GM19395 (cell line): ENCODE data around the gene IMP4.

ENCODE experiments used
- ATAC-seq: cut with Tn5 transposase; IDR thresholded peaks from one replicate; pipeline ENCODE4 v1.9.1; 2021; ENCODE audit warnings: mild to moderate bottlenecking, moderate library complexity; ENCODE audit not compliant: unreplicated experiment

IMP4 gene

GRCh38 chr2:130355578-130356431 is 13.1 kb downstream of the IMP4 start, which contains the start of gene PTPN18:
PTPN18 (plus strand) TSS chr2:130356056; CDS start chr2:130356108, 52 bp downstream.
- ATAC-seq: peak; percentile 82

- no peak for ATAC-seq
Measured at GRCh38 chr2:130357864-130358263, 15.2 kb downstream of the IMP4 start.

DNA sequence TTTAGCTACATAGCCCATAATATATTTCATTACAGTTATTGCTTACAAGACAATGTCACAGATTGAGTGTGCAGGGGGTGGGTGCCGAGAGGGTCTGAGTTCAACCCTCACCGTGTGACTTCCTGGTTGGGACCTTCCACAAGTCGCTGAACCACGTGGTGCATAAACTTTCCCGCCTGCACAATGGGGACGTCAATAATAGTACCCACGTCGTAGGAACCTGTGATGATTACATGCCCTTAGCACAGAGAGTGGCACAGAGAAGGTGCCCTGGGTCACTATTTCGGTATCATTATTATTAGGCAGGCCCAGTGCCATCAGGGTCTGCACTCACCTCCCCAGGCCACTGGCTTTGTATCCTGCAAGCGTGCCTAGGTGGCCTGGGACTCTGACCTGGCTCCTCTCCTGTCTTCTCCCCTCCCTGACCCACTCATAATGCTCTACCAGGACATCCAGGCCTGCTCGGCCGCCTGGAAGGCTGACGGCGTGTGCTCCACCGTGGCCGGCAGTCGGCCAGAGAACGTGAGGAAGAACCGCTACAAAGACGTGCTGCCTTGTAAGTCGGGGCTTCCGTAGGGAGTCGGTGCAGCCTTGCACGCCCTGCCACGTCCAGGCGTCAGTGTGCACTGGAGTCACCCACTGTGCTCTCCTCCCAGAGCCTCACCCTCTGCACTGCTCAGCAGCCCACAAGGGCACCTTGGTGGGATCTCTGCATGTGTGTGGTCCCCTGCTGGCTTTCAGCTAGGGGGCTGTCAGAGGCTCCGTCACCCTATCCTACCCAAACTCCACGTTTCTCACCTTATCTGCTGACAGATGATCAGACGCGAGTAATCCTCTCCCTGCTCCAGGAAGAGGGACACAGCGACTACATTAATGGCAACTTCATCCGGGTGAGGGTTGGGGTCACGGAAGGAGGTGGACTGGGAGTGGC is 16.0 kb downstream of the IMP4 start:
- no peak for ATAC-seq

GRCh38 chr2:130359466-130359865 is 16.8 kb downstream of the IMP4 start:
- no peak for ATAC-seq

DNA sequence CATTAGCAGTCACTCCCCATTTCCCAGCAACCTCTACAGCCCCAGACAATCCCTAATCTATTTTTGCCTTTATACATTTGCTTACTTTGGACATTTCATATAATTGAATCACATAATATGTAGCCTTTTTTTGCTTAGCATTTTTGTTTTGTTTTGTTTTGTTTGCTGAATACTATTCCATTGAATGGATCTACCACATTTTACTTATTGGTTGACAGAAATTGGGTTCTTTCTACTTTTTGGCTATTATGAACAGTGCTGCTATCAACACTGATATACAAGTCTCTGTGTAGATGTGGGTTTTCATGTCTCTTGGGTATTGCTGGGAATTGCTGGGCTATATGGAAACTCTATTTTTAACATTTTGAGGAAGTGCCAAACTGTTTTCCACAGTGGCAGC is 20.8 kb downstream of the IMP4 start:
- no peak for ATAC-seq

DNA sequence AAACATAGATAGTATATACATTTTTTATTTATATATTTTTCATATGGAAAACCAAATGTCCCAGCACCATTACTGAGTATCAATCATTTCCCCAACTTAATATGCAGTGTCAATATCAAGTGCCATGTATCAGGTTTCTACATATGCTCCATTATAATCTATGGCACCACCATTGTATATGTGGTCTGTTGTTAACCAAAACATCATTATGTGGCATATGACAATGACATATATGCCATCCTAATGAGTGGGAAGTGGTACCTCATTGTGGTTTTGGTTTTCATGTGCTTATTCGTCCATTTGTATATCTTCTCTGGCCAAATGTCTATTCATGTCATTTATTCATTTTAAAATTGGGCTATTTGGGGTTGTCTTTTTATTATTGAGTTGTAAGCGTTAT is 22.4 kb downstream of the IMP4 start:
- ATAC-seq: no peak

DNA sequence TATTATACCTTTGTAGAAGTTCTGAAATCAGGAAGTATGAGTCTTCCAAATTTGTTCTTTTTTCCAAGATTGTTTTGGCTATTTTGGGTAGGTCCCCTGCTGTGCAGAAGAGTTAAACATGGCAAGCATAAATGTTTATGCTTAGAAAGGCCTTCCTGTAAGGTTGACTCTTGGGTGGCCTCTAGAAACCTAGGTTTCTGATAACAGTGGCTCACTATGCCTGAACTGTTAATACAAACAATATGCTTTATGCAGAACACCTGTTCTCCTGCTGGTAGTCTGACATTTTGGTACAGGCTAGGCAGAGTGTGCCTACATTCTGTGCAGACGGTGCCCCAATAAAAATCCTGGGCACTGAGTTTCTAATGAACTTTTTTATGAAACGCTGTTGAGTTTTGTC is 23.3 kb downstream of the IMP4 start:
- ATAC-seq: no peak

DNA sequence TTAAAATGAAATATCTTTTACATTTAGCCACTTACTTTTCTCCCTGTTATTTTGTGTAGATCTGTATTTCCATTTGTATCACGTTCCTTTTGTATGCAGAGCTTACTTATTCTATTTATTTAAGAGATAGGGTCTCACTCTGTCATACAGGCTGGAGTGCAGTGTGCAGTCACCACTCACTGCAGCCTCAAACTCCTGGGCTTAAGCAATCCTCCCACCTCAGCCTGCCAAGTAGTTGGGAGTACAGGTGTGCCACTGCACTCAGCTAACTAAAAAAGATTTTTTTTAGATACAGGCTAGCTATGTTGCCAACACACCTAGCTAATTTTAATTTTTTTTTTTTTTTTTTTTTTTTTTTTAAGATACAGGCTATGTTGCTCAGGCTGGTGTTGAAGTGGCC is 24.0 kb downstream of the IMP4 start:
- ATAC-seq: no peak

DNA sequence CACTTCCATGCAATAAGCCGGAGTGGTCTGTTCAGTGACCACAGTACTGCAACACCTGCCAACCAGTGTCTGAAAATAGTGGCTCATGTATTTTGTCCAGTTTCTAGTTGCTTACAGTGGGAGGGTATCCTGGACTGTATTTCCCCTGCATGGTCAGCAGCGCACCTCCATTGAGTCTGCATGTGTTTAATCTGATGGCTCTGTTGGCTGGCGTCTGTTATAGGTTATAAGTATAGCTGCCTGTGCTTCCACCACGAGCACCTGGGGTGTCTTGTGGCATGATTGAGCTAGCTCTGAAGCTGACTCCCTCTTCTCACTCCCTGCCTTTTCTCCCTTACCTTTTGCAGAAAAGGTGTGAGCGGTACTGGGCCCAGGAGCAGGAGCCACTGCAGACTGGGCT is 26.1 kb downstream of the IMP4 start:
- ATAC-seq: no peak

DNA sequence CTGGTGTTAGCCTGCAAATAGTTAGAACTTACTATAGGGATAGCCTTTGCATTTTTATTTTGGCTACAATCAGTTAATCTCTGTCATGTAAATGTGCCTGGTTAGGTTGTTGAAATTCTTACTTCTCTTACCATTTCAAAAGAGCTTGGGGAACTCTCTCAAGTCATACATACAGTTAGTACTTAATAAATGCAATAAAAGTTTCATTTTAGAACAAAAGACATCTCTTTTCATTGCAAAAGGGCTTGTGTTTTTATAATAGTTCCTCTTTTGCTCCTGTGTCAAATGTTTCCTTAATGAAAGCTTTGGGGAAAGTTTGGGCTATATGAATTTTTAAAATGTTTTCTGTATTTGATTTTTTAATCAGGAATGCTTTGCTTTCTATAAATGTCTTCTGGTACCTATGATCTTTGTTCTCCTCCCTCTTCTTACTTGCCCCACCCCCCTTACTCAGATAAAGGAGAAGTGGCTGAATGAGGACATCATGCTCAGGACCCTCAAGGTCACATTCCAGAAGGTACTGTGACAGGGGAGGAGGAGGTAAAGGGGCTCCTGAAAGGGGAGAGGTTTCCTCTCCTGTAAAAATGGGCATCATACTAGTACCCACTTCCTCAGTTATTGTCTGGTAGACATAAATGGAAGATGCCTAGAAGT is 26.7 kb downstream of the IMP4 start:
- ATAC-seq: no peak

DNA sequence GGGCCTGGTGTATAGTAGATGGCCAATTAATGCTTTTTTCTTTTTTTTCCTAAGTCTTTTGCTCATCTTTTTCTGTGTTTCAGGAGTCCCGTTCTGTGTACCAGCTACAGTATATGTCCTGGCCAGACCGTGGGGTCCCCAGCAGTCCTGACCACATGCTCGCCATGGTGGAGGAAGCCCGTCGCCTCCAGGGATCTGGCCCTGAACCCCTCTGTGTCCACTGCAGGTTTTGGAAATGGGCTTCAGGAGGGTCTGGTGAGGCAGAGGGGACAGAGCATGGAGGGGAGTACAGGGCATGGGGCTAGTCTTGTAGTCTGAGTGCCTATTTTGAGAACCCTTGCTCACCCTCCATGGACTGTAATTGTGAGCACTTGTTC is 27.3 kb downstream of the IMP4 start:
- no peak for ATAC-seq

GRCh38 chr2:130370490-130370889 is 27.8 kb downstream of the IMP4 start:
- no peak for ATAC-seq

- ATAC-seq: peak; percentile 28
Measured at GRCh38 chr2:130371723-130372054, 29.0 kb downstream of the IMP4 start.

DNA sequence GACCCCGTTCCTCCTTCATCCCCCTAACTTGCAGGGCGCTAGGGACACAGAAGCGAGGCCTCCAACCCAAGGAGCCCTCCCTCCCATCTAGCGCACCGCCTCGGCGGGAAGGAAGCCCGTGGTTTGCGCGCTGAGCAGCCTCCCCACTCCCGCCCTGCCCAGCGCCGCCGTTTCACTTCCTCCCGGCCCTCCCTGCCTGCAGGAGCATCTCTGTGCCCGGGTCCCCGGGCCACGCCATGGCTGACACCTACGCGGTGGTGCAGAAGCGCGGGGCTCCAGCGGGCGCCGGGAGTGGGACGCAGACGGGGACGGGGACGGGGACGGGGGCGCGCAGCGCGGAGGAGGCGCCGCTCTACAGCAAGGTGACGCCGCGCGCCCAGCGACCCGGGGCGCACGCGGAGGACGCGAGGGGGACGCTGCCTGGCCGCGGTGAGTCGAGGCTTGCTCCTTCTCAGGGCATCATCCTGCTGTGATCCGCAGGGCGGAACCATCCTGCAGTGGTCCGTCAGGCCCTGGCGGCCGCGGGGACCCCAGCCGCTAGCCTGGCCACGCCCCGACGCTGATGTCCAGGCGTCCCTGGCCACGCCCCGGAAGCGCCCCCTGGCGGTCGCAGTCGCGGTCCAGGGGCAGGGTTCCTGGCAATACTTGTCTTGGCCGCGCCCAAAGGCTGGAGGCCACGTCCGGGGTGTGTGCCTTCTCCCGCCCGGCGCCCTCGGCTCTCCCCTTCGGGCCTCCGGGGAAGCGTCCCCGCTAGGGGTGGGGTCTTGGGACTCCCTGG is 29.5 kb downstream of the IMP4 start:
- peak; percentile 67 for ATAC-seq

GRCh38 chr2:130372833-130373807 is 30.4 kb downstream of the IMP4 start:
- peak; percentile 3 for ATAC-seq

DNA sequence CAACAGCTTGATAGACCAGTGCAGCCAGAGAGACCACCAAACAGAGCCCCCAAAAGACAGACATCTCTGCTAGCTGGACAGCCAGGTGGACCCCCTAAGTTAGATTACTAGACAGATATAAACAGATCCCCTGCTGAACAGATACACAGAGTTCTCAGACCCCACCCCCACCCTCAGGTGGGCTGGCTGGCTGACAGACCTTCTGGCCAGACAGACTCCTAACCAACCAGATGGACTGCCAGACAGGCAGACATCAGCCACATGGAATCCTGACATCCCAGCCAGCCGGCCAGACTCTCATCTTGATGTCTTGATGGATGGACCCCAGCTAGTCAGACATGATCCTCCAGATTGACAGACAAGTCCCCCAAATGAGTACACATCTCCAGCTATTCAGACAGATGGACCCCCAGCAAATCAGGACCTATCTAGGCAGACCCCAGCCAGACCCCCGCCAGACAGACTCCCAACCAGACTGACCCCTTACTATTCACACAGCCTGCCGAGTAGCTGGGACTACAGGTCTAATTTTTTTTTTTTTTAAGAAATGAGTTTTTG is 31.2 kb downstream of the IMP4 start:
- no peak for ATAC-seq

DNA sequence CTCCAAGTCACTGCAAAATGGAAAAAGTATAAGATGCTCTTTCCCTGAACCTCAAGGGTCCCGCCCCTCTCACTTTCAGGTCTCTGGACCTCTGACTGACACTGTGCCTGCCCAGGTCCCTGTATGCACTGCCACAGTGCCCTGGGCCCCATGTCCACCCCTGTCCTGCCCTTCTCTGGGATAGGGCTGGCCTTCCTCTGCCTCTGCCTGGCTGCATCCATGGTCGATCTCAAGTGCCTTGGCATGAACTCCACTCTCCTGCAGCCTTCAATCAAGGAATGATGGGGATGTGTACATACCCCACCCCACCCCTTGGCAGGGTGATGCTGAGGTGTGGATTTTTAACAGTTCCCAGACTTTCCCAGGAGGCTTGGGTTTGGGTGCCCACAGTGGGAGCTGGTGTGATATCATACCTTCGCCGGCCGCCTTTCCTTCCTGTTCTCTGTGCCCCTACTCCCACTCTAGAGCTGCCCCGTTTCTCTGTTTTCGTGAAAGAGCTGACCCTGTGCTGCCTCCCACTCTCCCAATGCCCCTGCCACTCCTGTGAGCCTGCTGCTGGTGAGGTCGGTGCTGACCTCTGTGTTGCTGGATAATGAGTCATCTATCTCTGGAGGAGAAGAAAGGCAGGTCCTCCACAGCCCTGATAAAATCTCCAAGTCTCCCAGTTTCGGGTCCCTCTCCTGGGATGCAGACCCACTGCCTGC is 32.0 kb downstream of the IMP4 start:
- no peak for ATAC-seq
